Immature natural killer cell (primary cell): ENCODE results near the gene LMNA. TPM values are rescaled to one million over a fixed set of nuclear protein-coding genes. Genes with fewer than 3 reads are reported as not detected.

ENCODE experiments used
- DNase-seq, 3 donors: peaks; one replicate each; pipeline ENCODE4 v3.0.0; 2022; ENCODE audit warnings: mixed read lengths in 1 of 3
- H3K27ac Mint-ChIP-seq, 6 donors: one replicate each; pipeline ENCODE4 v1.8.0; 2020; ENCODE audit warnings: mixed read lengths in 6 of 6, mild to moderate bottlenecking in 5 of 6, inconsistent platforms in 4 of 6, moderate library complexity in 3 of 6
- H3K27me3 Mint-ChIP-seq, 3 donors: one replicate each; pipeline ENCODE4 v1.8.0; 2020 to 2021; ENCODE audit warnings: low read depth in 3 of 3, mild to moderate bottlenecking in 3 of 3, mixed read lengths in 3 of 3, moderate library complexity in 3 of 3, inconsistent platforms in 1 of 3
- H3K36me3 Mint-ChIP-seq, 3 donors: one replicate each; pipeline ENCODE4 v1.8.0; 2020; ENCODE audit warnings: mixed read lengths in 3 of 3, inconsistent platforms in 2 of 3, mild to moderate bottlenecking in 2 of 3
- H3K4me1 Mint-ChIP-seq, 2 donors: one replicate each; pipeline ENCODE4 v1.8.0; 2020; ENCODE audit warnings: inconsistent platforms in 2 of 2, mild to moderate bottlenecking in 2 of 2, mixed read lengths in 2 of 2, moderate library complexity in 1 of 2
- H3K4me3 Mint-ChIP-seq, 5 donors: one replicate each; pipeline ENCODE4 v1.8.0; 2020; ENCODE audit warnings: mild to moderate bottlenecking in 5 of 5, mixed read lengths in 5 of 5, inconsistent platforms in 3 of 5, moderate library complexity in 3 of 5
- H3K9me3 Mint-ChIP-seq, 6 donors: one replicate each; pipeline ENCODE4 v1.8.0; 2020; ENCODE audit warnings: mild to moderate bottlenecking in 6 of 6, mixed read lengths in 6 of 6, inconsistent platforms in 4 of 6, moderate library complexity in 3 of 6
- polyA plus RNA-seq, 3 donors: library from polyadenylated mRNA; unstranded; fragments of 300-500 nt; fragmentation: Illumina TruSeq; gene quantifications; one replicate each; pipeline ENCODE4 v1.2.3, GENCODE V29; 2021

The LMNA gene
- polyA plus RNA-seq, 3 donors from 2014 or later = 4.4 to 14.0 (median 10.3) TPM

- Mint-ChIP-seq H3K9me3 (no peaks in the 10 kb centered on the region), H3K36me3 (no peaks in the 10 kb centered on the region), H3K4me3 (no peak overlapping the region), H3K27ac (peak overlapping the region in 1 of 6 donors; percentile 20), H3K4me1 (no peaks in the 10 kb centered on the region), H3K27me3 (peaks cover 4 to 13% (median 10%) of the 10 kb centered on the region in 3 donors)
- DNase-seq = no peak
Measured at GRCh38 chr1:156090138-156090839, 24.2 kb upstream of the LMNA start.

GRCh38 chr1:156090840-156091188 is 23.7 kb upstream of the LMNA start:
- H3K4me3 Mint-ChIP-seq = no peak overlapping the region
- no peaks in the 10 kb centered on the region for H3K36me3 Mint-ChIP-seq
- H3K9me3 Mint-ChIP-seq = no peaks in the 10 kb centered on the region
- H3K4me1 Mint-ChIP-seq = peaks cover under 1% of the 10 kb centered on the region in 2 donors
- DNase-seq = peak; percentile 72 to 77 (median 72)
- H3K27ac Mint-ChIP-seq = peak overlapping the region in 1 of 6 donors; percentile 20
- H3K27me3 Mint-ChIP-seq = peaks cover 4 to 12% (median 6%) of the 10 kb centered on the region in 3 donors

GRCh38 chr1:156091610-156092009 is 22.9 kb upstream of the LMNA start:
- no peaks in the 10 kb centered on the region for H3K9me3 Mint-ChIP-seq
- no peak for DNase-seq
- no peak overlapping the region for H3K4me3 Mint-ChIP-seq
- H3K4me1 Mint-ChIP-seq = peaks cover 8 to 9% of the 10 kb centered on the region in 2 donors
- H3K27ac Mint-ChIP-seq = peak overlapping the region in 2 of 6 donors; percentile 36 to 37
- H3K36me3 Mint-ChIP-seq = no peaks in the 10 kb centered on the region
- H3K27me3 Mint-ChIP-seq = peaks cover 6 to 12% (median 8%) of the 10 kb centered on the region in 3 donors

DNA sequence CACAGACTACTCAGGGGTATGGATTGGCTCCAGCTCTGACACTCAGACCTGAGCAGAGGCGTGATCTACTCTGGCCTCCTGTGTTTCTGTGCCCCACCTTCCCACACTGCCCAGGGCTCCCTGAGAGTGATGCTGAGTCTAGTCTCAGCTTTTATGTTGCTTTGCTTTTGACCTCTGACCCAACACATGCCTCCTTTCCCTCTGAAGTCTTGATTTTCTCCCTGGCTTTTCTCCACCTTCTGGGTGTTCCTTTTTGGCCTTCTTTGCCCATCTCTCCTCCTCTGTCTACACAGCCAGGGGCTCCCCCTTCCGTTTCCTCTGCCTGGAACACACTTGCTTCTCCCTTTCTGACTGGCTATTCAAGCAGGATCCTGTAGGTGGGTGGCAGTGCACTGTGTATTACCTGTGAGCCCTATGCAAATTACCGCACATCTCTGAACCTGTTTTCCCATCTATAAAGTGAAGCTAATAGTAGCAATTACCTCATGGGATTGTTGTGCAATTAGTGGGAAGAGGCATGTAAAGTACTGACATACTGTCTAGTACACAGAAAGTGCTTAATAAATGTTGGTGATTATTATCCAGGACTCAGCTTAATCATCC is 18.5 kb upstream of the LMNA start:
- H3K4me3 Mint-ChIP-seq = no peak overlapping the region
- peaks cover 10 to 14% (median 11%) of the 10 kb centered on the region in 3 donors for H3K27me3 Mint-ChIP-seq
- no peaks in the 10 kb centered on the region for H3K36me3 Mint-ChIP-seq
- H3K9me3 Mint-ChIP-seq = no peaks in the 10 kb centered on the region
- no peak for DNase-seq
- H3K27ac Mint-ChIP-seq = peak overlapping the region in 5 of 6 donors; percentile 94 to 96 (median 95)
- peaks cover 19 to 29% of the 10 kb centered on the region in 2 donors for H3K4me1 Mint-ChIP-seq

- DNase-seq = peak; percentile 88 to 89 (median 88)
- Mint-ChIP-seq H3K9me3 (no peaks in the 10 kb centered on the region), H3K27ac (peak overlapping the region; percentile 90 to 96 (median 94)), H3K27me3 (peaks cover 10 to 16% (median 11%) of the 10 kb centered on the region in 3 donors), H3K4me3 (peak overlapping the region; percentile 48 to 78 (median 72)), H3K36me3 (no peaks in the 10 kb centered on the region), H3K4me1 (peaks cover 19 to 29% of the 10 kb centered on the region in 2 donors)
Measured at GRCh38 chr1:156096640-156097391, 17.7 kb upstream of the LMNA start.

DNA sequence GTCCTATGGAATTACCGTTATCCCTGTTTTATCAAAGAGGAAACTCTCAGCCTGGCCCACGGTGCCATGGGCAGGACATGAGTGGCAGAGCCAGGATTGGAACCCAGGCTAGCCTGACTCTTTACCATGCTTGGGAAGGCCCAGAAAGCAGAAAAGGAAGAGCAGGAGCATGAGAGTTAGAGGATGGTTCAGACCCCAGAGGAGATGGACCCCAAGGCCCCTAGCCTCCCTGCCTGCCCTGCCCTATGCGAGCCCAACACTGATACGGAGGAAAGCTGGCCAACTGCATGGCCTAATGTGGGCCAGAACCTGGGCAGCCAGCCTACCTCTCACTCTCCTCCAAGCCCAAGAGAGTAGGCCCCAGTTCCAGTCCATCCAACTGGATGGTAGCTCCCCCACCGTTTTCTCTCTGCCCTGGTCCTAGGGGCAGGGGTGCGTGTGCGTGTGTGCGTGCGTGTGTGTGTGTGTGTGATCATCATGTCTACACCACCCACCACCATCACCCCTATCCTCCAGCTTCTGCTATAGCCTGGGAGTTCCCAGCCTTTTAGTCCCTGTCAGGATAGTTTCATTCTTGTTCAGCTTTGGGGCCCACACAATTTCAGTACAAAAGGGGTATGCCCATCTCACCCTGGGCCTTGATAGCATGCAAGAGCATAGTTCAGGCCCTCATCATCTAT is 16.9 kb upstream of the LMNA start:
- DNase-seq = no peak

GRCh38 chr1:156098784-156099183 is 15.7 kb upstream of the LMNA start:
- Mint-ChIP-seq H3K4me3 (no peak overlapping the region), H3K9me3 (no peaks in the 10 kb centered on the region), H3K4me1 (peaks cover 19 to 29% of the 10 kb centered on the region in 2 donors), H3K27ac (peak overlapping the region; percentile 29 to 100 (median 95)), H3K27me3 (peaks cover 10 to 17% (median 10%) of the 10 kb centered on the region in 3 donors), H3K36me3 (no peaks in the 10 kb centered on the region)
- no peak for DNase-seq

More for the DNA sequence above, 16.9 kb upstream of the LMNA start:
- peak overlapping the region; percentile 90 to 96 (median 94) for H3K27ac Mint-ChIP-seq
- H3K9me3 Mint-ChIP-seq = no peaks in the 10 kb centered on the region
- peaks cover 19 to 29% of the 10 kb centered on the region in 2 donors for H3K4me1 Mint-ChIP-seq
- no peaks in the 10 kb centered on the region for H3K36me3 Mint-ChIP-seq
- H3K27me3 Mint-ChIP-seq = peaks cover 10 to 16% (median 11%) of the 10 kb centered on the region in 3 donors
- no peak overlapping the region for H3K4me3 Mint-ChIP-seq

- Mint-ChIP-seq H3K4me3 (no peak overlapping the region), H3K4me1 (peaks cover 20 to 29% of the 10 kb centered on the region in 2 donors), H3K36me3 (no peaks in the 10 kb centered on the region), H3K9me3 (no peaks in the 10 kb centered on the region), H3K27ac (peak overlapping the region in 5 of 6 donors; percentile 63 to 100 (median 94)), H3K27me3 (peaks cover 10 to 16% (median 10%) of the 10 kb centered on the region in 3 donors)
- DNase-seq = no peak
Measured at GRCh38 chr1:156099282-156099681, 15.2 kb upstream of the LMNA start.

DNA sequence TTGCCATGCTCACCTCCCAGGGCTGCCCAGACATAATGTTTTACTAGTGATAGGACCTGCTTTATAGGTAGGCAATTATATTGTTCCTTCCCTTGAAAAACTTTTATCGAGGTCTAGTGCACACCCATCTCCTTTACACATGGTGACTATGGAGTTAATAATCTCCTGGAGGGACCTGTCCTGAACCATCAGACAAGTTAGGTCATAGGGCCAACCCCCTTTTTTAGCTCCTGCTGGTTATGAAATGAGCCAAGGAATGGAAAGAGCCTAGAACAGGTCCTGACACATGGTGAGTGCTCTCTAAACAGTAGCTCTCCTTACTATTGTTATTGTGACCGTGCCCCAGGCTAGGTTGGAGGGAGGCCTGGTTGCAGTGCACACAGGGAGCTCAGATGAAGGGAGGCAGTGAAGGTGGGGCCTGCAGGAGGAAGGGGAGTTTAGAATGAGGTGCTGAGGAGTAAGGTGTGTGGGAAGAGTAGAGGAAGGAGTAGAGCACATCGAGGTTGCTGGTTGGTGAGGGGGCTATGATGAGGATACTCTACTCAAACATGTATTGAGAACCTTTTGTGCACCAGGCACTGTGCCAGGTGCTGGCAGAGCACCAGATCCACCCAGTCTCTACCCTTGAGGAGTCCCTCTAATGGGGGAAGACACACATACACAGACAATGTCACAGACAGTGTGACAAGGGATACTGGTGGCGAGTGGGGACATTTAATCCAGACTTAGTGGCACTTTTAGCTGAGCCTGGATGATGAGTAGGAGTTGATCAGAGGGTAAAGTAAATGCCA is 14.1 kb upstream of the LMNA start:
- Mint-ChIP-seq H3K27ac (peak overlapping the region; percentile 45 to 100 (median 81)), H3K4me1 (peaks cover 28 to 32% of the 10 kb centered on the region in 2 donors), H3K27me3 (peaks cover 9 to 21% (median 10%) of the 10 kb centered on the region in 3 donors), H3K36me3 (no peaks in the 10 kb centered on the region), H3K9me3 (no peaks in the 10 kb centered on the region), H3K4me3 (no peak overlapping the region)
- DNase-seq = no peak

- Mint-ChIP-seq H3K27ac (peak overlapping the region in 5 of 6 donors; percentile 77 to 100 (median 82)), H3K27me3 (peaks cover 16 to 25% (median 17%) of the 10 kb centered on the region in 3 donors), H3K36me3 (no peaks in the 10 kb centered on the region), H3K4me3 (no peak overlapping the region), H3K9me3 (no peaks in the 10 kb centered on the region), H3K4me1 (peaks cover 30 to 36% of the 10 kb centered on the region in 2 donors)
- no peak for DNase-seq
Measured at GRCh38 chr1:156101880-156102279, 12.6 kb upstream of the LMNA start.

GRCh38 chr1:156102633-156103511 is 11.6 kb upstream of the LMNA start:
- Mint-ChIP-seq H3K36me3 (no peaks in the 10 kb centered on the region), H3K27me3 (peaks cover 10 to 21% (median 14%) of the 10 kb centered on the region in 3 donors), H3K4me1 (peaks cover 25 to 27% of the 10 kb centered on the region in 2 donors), H3K4me3 (no peak overlapping the region), H3K9me3 (no peaks in the 10 kb centered on the region), H3K27ac (peak overlapping the region in 5 of 6 donors; percentile 45 to 100 (median 84))
- DNase-seq = no peak

GRCh38 chr1:156103521-156103947 is 11.0 kb upstream of the LMNA start:
- Mint-ChIP-seq H3K4me1 (peaks cover 21 to 22% of the 10 kb centered on the region in 2 donors), H3K36me3 (no peaks in the 10 kb centered on the region), H3K4me3 (no peak overlapping the region), H3K9me3 (no peaks in the 10 kb centered on the region), H3K27me3 (peaks cover 10 to 21% (median 14%) of the 10 kb centered on the region in 3 donors), H3K27ac (peak overlapping the region in 5 of 6 donors; percentile 72 to 100 (median 100))
- DNase-seq = no peak
